ENCODE results near the gene BANK1.
"Not testable (repeated sequence)": the region's sequence is repeated elsewhere in the genome, so short reads cannot be mapped to it uniquely, and the experiment has no call there.

BANK1 gene

DNA sequence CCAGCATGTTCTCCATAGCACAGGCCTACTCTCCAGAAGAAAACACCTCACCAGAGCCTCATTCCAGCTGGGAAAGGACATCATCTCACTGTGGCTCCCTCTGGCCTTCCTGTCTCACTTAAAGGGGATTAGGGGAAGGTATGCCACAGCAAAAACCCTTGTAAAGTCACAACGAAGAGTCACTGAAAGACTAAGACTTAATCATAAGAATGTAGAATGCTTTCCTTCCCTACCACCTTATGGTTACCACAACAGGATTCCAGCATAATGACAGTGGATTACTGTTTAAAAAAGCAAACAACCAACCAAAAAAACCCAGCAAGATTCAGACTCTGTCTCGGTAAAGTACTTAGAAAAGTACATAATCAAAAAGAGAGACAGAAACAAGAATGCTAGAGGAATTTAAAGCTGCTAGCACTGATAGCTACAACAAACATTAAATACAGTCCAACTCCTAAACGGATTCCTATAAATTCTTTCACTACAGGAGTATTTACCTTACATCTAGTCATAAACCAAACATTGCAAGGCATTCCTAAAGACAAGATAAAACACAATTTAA, 75.1 kb downstream of the BANK1 start:
- H3K4me3 ChIP-seq (ENCODE audit: insufficient read length, low read depth): no peak overlapping the region

DNA sequence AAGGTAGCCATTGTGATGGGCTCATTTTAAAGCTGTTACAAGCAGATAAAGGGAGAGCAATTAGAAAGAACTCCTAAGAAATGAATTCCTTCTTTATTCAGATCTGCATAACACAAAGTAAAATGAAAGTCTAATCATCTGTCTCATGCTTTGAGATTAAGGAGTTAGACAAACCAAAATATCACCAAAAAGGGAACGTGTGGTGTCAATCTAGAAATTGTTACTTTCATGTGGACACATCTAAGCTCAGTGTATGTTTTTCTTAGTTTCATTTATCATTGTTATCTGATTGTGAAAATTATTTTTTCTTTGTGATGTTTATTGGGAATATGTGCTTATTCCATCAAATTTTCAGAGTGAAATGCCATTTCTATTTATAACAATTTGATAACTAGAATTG, 80.3 kb downstream of the BANK1 start:
- Histone ChIP-seq H3K36me3 (ENCODE audit: insufficient read depth, insufficient read length, low read length) (no peaks in the 10 kb centered on the region), H3K9ac (ENCODE audit: insufficient read length, low read depth) (no peak overlapping the region), H3K4me3 (ENCODE audit: insufficient read length, low read depth) (no peak overlapping the region), H3K4me1 (ENCODE audit: insufficient read depth, insufficient read length) (no peaks in the 10 kb centered on the region), H3K27me3 (ENCODE audit: insufficient read depth, insufficient read length) (no peaks in the 10 kb centered on the region), H3K9me3 (ENCODE audit: insufficient read depth, low read length) (no peaks in the 10 kb centered on the region)
- TF ChIP-seq YY1 (IDR thresholded peaks at IDR 0.05; ENCODE audit: insufficient read depth, insufficient read length) (no peak), ZNF274 (IDR thresholded peaks at IDR 0.05; ENCODE audit: low read depth, low read length) (no peak), SUZ12 (IDR thresholded peaks at IDR 0.05; ENCODE audit: extremely low read depth, insufficient read depth, insufficient read length) (no peak)
- DNase-seq (ENCODE audit: low read depth, low spot score): no peak

More for the DNA sequence above, 75.1 kb downstream of the BANK1 start:
- H3K36me3 ChIP-seq (ENCODE audit: insufficient read depth, insufficient read length, low read length): no peaks in the 10 kb centered on the region
- DNase-seq (ENCODE audit: low read depth, low spot score): no peak
- TF ChIP-seq ZNF274 (IDR thresholded peaks at IDR 0.05; ENCODE audit: low read depth, low read length) (no peak), YY1 (IDR thresholded peaks at IDR 0.05; ENCODE audit: insufficient read depth, insufficient read length) (no peak), SUZ12 (IDR thresholded peaks at IDR 0.05; ENCODE audit: extremely low read depth, insufficient read depth, insufficient read length) (no peak)
- H3K4me1 ChIP-seq (ENCODE audit: insufficient read depth, insufficient read length): no peaks in the 10 kb centered on the region
- no peaks in the 10 kb centered on the region for H3K27me3 ChIP-seq (ENCODE audit: insufficient read depth, insufficient read length)
- no peaks in the 10 kb centered on the region for H3K9me3 ChIP-seq (ENCODE audit: insufficient read depth, low read length)
- no peak overlapping the region for H3K9ac ChIP-seq (ENCODE audit: insufficient read length, low read depth)

DNA sequence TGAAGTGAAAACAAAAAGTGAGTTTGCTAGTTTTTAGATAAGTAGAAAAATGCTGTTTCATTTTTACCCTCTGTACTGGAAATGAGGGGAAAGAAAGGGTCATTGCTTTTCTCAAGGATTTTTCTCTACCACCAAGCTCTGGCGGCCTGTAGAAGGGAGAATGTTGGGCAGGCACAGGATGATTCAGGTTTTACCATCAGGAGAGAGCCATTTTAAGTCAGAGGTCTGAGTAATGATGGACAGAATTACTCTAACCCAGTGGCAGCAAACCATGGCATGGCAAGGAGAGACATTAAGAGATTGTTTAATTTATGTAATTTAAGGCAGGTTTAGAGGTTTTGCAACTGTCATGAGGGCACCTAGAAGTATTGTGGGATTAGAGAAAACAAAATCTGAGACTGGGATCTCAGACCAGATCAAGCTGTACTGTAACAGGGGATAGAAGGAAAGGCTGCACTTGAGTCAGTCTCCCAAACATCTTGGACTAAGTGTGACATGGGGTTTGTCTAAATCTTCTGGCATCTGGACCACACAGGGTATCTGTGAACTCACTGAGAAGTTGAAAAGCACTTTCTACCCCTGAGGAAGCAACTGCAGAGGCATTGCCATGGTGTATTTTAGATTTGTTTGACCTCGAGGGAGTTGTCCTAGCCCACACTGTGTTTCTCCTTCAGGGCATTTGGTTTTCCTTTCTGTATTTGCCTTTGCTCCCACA, 81.6 kb downstream of the BANK1 start:
- Histone ChIP-seq H3K4me1 (ENCODE audit: insufficient read depth, insufficient read length) (no peaks in the 10 kb centered on the region), H3K36me3 (ENCODE audit: insufficient read depth, insufficient read length, low read length) (no peaks in the 10 kb centered on the region), H3K27me3 (ENCODE audit: insufficient read depth, insufficient read length) (no peaks in the 10 kb centered on the region), H3K9me3 (ENCODE audit: insufficient read depth, low read length) (no peaks in the 10 kb centered on the region), H3K9ac (ENCODE audit: insufficient read length, low read depth) (no peak overlapping the region), H3K4me3 (ENCODE audit: insufficient read length, low read depth) (no peak overlapping the region)
- no peak for TF ChIP-seq YY1 (IDR thresholded peaks at IDR 0.05; ENCODE audit: insufficient read depth, insufficient read length)
- no peak for TF ChIP-seq SUZ12 (IDR thresholded peaks at IDR 0.05; ENCODE audit: extremely low read depth, insufficient read depth, insufficient read length)
- no peak for TF ChIP-seq ZNF274 (IDR thresholded peaks at IDR 0.05; ENCODE audit: low read depth, low read length)
- no peak for DNase-seq (ENCODE audit: low read depth, low spot score)

DNA sequence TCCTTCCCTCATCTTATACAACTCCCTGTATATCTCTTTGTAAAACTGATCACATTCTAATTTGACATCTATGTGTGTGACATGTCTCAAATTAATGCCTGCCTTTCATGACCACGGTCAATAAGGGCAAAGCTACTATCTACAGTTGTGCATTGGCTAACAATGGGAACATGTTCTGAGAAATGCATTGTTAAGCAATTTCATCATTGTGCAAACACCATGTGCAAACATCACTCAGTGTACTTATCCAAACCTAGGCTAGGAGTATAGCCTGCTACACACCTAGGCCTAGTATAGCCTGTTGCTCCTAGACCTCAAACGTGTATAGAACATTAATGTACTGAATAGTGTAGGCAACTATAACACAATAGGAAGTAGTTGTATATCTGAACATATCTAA, 95.0 kb downstream of the BANK1 start:
- Histone ChIP-seq H3K27me3 (ENCODE audit: insufficient read depth, insufficient read length) (no peaks in the 10 kb centered on the region), H3K4me1 (ENCODE audit: insufficient read depth, insufficient read length) (no peaks in the 10 kb centered on the region), H3K9me3 (ENCODE audit: insufficient read depth, low read length) (no peaks in the 10 kb centered on the region), H3K36me3 (ENCODE audit: insufficient read depth, insufficient read length, low read length) (no peaks in the 10 kb centered on the region), H3K9ac (ENCODE audit: insufficient read length, low read depth) (no peak overlapping the region), H3K4me3 (ENCODE audit: insufficient read length, low read depth) (no peak overlapping the region)
- no peak for DNase-seq (ENCODE audit: low read depth, low spot score)
- TF ChIP-seq SUZ12 (IDR thresholded peaks at IDR 0.05; ENCODE audit: extremely low read depth, insufficient read depth, insufficient read length) (no peak), YY1 (IDR thresholded peaks at IDR 0.05; ENCODE audit: insufficient read depth, insufficient read length) (no peak), ZNF274 (IDR thresholded peaks at IDR 0.05; ENCODE audit: low read depth, low read length) (no peak)

DNA sequence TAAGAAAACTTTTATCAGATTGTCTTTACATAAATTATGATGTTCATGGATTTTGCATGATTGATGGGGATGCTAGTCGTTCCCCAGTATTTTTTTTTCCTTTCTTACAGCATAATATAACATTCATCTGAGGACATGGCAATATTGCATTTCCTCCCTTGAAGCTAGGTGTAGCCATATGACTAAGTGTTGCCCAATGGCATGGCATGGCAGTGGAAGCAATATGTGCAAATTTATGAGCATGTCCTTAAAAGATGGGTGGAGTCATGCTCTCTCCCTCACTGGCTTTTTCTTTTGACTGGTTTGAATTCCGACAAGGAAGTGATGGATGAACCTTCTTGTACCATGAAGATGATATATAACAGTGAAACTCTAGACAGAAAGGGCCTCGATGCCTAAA, 96.3 kb downstream of the BANK1 start:
- DNase-seq (ENCODE audit: low read depth, low spot score): no peak
- no peak for TF ChIP-seq YY1 (IDR thresholded peaks at IDR 0.05; ENCODE audit: insufficient read depth, insufficient read length)
- no peak for TF ChIP-seq ZNF274 (IDR thresholded peaks at IDR 0.05; ENCODE audit: low read depth, low read length)
- no peak for TF ChIP-seq SUZ12 (IDR thresholded peaks at IDR 0.05; ENCODE audit: extremely low read depth, insufficient read depth, insufficient read length)
- no peak overlapping the region for H3K4me3 ChIP-seq (ENCODE audit: insufficient read length, low read depth)

DNA sequence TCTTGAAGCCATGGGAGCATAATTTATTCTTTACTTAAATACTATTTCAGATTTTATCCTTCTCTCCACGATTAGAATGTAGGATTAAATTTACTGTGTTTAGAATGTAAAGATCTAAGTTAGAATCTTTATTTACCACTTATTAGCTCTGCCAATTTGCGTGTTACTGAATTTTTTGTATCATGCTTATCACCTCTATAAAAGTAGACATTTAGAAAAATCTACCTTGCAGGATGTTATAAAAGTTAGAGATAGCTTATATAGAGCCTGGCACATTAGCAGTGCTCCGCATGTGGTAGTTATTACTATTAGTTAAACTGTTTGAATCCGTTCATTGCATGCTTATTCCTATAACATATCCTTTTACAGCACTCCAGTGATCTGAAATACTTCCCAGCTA, 97.9 kb downstream of the BANK1 start:
- no peak for DNase-seq (ENCODE audit: low read depth, low spot score)

More for the DNA sequence above, 96.3 kb downstream of the BANK1 start:
- Histone ChIP-seq H3K9me3 (ENCODE audit: insufficient read depth, low read length) (no peaks in the 10 kb centered on the region), H3K4me1 (ENCODE audit: insufficient read depth, insufficient read length) (no peaks in the 10 kb centered on the region), H3K9ac (ENCODE audit: insufficient read length, low read depth) (no peak overlapping the region), H3K27me3 (ENCODE audit: insufficient read depth, insufficient read length) (no peaks in the 10 kb centered on the region), H3K36me3 (ENCODE audit: insufficient read depth, insufficient read length, low read length) (no peaks in the 10 kb centered on the region)

DNA sequence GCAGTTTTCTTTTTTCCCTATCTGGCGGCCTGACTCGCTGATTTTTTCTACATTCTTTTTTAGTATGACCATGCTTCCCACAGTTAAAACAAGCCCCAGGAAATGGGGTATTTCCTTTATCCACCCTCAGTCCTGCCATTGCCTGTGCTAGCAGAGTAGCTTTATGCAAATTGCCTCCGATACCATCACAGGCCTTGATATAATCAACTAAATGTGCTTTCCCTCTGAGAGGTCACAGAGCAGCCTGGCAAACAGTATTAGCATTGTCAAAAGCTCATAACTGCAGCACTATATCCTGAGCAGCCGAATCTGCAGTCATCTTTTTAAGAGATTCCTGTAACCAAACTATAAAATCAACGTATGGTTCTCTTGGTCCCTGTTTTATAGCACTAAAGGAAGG, 115.0 kb downstream of the BANK1 start:
- H3K27me3 ChIP-seq (ENCODE audit: insufficient read depth, insufficient read length); H3K4me3 ChIP-seq (ENCODE audit: insufficient read length, low read depth); H3K4me1 ChIP-seq (ENCODE audit: insufficient read depth, insufficient read length); DNase-seq (ENCODE audit: low read depth, low spot score); H3K36me3 ChIP-seq (ENCODE audit: insufficient read depth, insufficient read length, low read length); H3K9me3 ChIP-seq (ENCODE audit: insufficient read depth, low read length); H3K9ac ChIP-seq (ENCODE audit: insufficient read length, low read depth): not testable (repeated sequence)

More for the DNA sequence above, 97.9 kb downstream of the BANK1 start:
- H3K9ac ChIP-seq (ENCODE audit: insufficient read length, low read depth): no peak overlapping the region
- no peak overlapping the region for H3K4me3 ChIP-seq (ENCODE audit: insufficient read length, low read depth)
- no peaks in the 10 kb centered on the region for H3K36me3 ChIP-seq (ENCODE audit: insufficient read depth, insufficient read length, low read length)
- H3K9me3 ChIP-seq (ENCODE audit: insufficient read depth, low read length): no peaks in the 10 kb centered on the region
- H3K4me1 ChIP-seq (ENCODE audit: insufficient read depth, insufficient read length): no peaks in the 10 kb centered on the region
- H3K27me3 ChIP-seq (ENCODE audit: insufficient read depth, insufficient read length): no peaks in the 10 kb centered on the region
- TF ChIP-seq ZNF274 (IDR thresholded peaks at IDR 0.05; ENCODE audit: low read depth, low read length) (no peak), YY1 (IDR thresholded peaks at IDR 0.05; ENCODE audit: insufficient read depth, insufficient read length) (no peak), SUZ12 (IDR thresholded peaks at IDR 0.05; ENCODE audit: extremely low read depth, insufficient read depth, insufficient read length) (no peak)

Measured in NT2/D1 (cell line).